Measurements from ENCODE around the gene SMAD3. TPM values are rescaled to one million over a fixed set of nuclear protein-coding genes. Genes with fewer than 3 reads are reported as not detected.

Gene SMAD3
- total RNA-seq, 3 donors from 2014 or later: 22.5 to 44.6 (median 33.4) TPM

DNA sequence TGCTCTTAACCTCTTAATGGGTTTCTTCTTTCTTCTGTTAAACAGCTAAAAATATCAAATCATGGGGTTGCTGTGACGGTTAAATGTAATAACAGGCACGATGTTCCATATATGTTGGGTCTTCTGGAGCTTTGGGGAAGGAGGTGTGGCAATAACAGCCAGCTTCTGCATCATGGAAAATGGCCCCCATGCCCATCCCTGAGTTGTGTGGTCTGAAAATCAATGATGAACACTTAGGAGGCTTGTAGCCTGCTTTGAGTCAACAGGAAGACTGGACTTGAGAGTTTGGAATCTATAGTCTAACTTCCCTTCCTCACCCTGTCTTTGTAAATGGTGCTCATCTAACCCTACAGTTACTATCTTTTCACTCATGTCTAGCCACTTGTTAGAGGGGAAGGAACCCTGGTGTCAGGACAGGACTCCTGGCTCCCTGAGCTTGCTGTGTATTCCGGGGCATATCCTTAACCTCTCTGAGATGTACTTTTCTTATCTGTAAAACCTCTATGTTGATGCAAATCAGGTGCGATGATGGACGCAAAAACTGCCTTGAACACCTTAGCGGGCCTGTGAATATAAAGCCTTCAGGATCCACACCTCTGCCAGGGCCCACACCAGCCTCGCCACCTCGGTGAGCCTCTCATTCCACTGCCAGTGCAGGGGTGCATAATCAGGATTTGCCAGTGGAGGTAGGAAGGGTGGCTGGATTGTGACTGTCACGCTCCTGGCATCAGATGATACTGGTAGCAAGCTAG, 27.5 kb downstream of the SMAD3 start:
- no peak overlapping the region for H3K4me3 ChIP-seq
- H3K36me3 ChIP-seq: no peaks in the 10 kb centered on the region
- intact Hi-C loops (cut with DNase I; ENCODE audit: low total_unique reads): no loop called here
- TF ChIP-seq POLR2A (IDR thresholded peaks at IDR 0.05) (no peak), POLR2AphosphoS5 (IDR thresholded peaks at IDR 0.05) (no peak)
- TF ChIP-seq, protein P1, sequence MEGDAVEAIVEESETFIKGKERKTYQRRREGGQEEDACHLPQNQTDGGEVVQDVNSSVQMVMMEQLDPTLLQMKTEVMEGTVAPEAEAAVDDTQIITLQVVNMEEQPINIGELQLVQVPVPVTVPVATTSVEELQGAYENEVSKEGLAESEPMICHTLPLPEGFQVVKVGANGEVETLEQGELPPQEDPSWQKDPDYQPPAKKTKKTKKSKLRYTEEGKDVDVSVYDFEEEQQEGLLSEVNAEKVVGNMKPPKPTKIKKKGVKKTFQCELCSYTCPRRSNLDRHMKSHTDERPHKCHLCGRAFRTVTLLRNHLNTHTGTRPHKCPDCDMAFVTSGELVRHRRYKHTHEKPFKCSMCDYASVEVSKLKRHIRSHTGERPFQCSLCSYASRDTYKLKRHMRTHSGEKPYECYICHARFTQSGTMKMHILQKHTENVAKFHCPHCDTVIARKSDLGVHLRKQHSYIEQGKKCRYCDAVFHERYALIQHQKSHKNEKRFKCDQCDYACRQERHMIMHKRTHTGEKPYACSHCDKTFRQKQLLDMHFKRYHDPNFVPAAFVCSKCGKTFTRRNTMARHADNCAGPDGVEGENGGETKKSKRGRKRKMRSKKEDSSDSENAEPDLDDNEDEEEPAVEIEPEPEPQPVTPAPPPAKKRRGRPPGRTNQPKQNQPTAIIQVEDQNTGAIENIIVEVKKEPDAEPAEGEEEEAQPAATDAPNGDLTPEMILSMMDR (IDR thresholded peaks at IDR 0.05): no peak
- no peaks in the 10 kb centered on the region for H3K9me3 ChIP-seq
- peaks cover 10 to 11% of the 10 kb centered on the region in 2 donors for H3K4me1 ChIP-seq
- peak overlapping the region; percentile 3 to 35 for H3K27ac ChIP-seq
- no peak for DNase-seq (ENCODE audit: low spot score in 2 of 2)
- H3K27me3 ChIP-seq: no peaks in the 10 kb centered on the region

DNA sequence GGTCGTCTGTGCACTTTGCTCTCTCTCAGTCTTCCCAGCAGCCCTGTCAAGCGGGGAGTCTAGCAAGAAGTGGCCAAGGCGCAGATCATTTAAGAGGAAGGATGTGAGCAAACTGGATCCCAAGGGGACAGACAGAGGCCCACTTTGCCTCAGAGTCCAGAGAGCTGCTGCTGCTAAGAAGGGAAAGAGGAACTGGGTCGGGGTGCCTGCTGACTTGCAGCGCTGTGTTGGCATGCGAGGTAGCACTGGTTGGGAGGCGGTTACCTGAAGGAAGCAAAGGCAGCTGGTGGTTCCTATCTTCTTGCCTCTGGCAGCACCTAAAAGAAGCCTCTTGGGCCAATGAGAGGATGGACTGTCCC, 28.1 kb downstream of the SMAD3 start:
- Histone ChIP-seq H3K27me3 (no peaks in the 10 kb centered on the region), H3K9me3 (no peaks in the 10 kb centered on the region), H3K27ac (no peak overlapping the region), H3K36me3 (no peaks in the 10 kb centered on the region), H3K4me3 (no peak overlapping the region), H3K4me1 (peaks cover 10 to 12% of the 10 kb centered on the region in 2 donors)
- DNase-seq (ENCODE audit: low spot score in 2 of 2): no peak
- intact Hi-C loops (cut with DNase I; ENCODE audit: low total_unique reads): no loop called here
- TF ChIP-seq, protein P1 (IDR thresholded peaks at IDR 0.05): no peak
- TF ChIP-seq POLR2A (IDR thresholded peaks at IDR 0.05) (no peak), POLR2AphosphoS5 (IDR thresholded peaks at IDR 0.05) (no peak)

DNA sequence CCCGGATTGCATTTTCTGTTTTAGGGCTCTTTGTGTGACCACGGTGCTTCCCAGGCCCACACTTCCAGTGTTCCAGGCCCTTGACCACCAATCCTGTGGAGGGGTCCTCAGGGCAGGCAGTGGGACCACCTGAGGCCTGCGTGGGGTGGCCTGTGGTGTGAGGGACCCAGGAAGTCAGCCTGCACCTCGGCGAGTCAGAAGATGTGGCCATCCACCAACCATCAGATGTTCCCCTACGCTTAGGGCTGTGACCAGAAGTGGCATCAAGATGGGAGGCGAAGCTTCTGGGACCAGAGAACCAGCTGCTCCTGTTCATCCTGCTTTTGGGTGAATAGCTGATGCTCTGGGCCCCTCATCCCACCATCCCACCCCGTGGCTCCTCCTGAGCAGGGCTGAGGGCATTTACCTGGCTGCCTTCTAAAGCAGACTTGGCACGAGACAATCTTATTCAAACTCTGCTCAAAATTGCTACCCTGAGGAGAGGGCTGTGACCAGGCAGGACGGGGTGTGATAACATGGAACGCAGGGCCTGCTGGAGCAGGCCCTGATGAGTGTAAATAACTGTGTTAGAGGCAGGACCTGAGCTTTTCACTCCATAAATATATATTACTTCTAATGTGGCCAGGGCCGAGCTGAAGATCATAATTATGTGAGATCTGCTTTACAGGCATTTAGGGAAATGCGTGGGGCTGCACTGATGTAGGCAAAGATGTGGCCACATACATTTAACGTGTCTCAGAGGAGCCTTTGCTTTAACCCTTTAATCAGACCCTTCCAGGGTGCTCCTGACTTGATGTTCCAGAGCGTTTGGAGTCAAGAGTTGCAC, 28.8 kb downstream of the SMAD3 start:
- Histone ChIP-seq H3K9me3 (no peaks in the 10 kb centered on the region), H3K36me3 (no peaks in the 10 kb centered on the region), H3K4me1 (peaks cover 5 to 14% of the 10 kb centered on the region in 2 donors), H3K27ac (peak overlapping the region in 1 of 2 donors; percentile 26), H3K27me3 (no peaks in the 10 kb centered on the region), H3K4me3 (no peak overlapping the region)
- no peak for TF ChIP-seq POLR2AphosphoS5 (IDR thresholded peaks at IDR 0.05)
- no peak for DNase-seq (ENCODE audit: low spot score in 2 of 2)
- intact Hi-C loops (cut with DNase I; ENCODE audit: low total_unique reads): no loop called here

DNA sequence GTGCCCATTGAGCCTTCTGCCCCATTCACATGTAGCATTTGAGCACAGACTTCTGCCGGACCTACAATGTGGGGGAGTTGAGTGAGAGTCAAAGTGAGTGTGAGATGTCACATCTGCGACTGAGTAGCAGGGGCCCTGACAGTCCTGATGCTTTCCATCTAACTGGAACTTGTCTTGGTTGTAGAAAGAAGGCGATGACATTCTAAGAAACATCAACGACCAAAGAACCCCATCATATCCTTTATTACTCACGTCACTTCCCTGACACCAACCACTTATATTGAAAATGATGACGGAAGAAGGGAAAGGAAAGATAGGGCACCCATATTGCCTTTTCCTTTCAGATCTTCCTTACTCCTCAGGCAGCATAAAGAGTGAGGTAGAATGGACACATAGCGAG, 30.5 kb downstream of the SMAD3 start:
- Histone ChIP-seq H3K27ac (no peak overlapping the region), H3K4me1 (peaks cover 5 to 13% of the 10 kb centered on the region in 2 donors), H3K36me3 (no peaks in the 10 kb centered on the region), H3K4me3 (no peak overlapping the region), H3K27me3 (no peaks in the 10 kb centered on the region), H3K9me3 (no peaks in the 10 kb centered on the region)
- TF ChIP-seq POLR2AphosphoS5 (IDR thresholded peaks at IDR 0.05): no peak
- no peak for TF ChIP-seq POLR2A (IDR thresholded peaks at IDR 0.05)
- TF ChIP-seq, protein P1 (IDR thresholded peaks at IDR 0.05): no peak
- DNase-seq (ENCODE audit: low spot score in 2 of 2): no peak
- intact Hi-C loops (cut with DNase I; ENCODE audit: low total_unique reads): no loop called here

DNA sequence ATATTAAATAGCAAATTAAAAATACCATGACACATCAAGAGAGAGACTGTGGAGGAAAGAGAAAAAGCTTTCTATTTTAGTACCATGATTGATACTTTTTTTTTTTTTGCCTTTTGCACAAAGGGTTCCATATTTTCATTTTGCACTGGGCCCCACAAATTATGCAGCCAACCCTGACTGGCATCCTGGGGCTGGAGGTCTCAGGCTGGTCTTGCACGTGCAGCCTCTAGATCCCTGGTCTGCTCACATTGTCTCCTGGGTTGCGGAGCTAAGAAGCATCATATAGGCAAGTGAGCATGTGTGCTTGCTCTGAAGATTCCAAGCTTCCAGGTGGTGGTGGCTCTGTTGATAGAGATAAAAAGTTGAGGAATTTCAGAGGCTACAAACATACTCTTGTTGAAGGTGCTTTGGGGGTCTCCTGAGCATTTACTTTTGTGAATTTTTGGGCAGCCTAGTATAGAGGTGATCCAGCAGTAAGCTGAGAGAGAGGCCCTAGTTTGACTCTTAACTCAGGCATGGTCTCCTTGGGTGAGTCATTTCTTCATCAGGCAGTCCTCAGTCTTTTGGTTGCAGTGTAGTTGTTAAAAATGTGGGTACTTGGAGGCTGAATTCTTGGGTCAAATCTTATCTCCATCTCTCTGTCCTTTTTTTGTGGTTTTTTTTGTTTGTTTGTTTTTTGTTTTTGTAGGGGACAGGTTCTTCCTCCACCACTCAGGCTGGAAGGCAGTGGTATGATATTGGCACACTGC, 31.3 kb downstream of the SMAD3 start:
- H3K27me3 ChIP-seq: no peaks in the 10 kb centered on the region
- intact Hi-C loops (cut with DNase I; ENCODE audit: low total_unique reads): no loop called here
- TF ChIP-seq POLR2A (IDR thresholded peaks at IDR 0.05) (no peak), POLR2AphosphoS5 (IDR thresholded peaks at IDR 0.05) (no peak)
- no peak for DNase-seq (ENCODE audit: low spot score in 2 of 2)
- peaks cover 3 to 12% of the 10 kb centered on the region in 2 donors for H3K4me1 ChIP-seq
- no peaks in the 10 kb centered on the region for H3K36me3 ChIP-seq
- no peak overlapping the region for H3K4me3 ChIP-seq
- H3K9me3 ChIP-seq: no peaks in the 10 kb centered on the region
- no peak overlapping the region for H3K27ac ChIP-seq
